OCI-LY7 (cell line): ENCODE results near the gene TIMMDC1. TPM values are rescaled to one million over a fixed set of nuclear protein-coding genes. Genes with fewer than 3 reads are reported as not detected.

ENCODE experiments used
- BruUV-seq: library from RNA; stranded (reverse); fragments of 400-500 nt; replicated peaks from 2 replicates; lab custom pipeline; 2021; lab: Mats Ljungman, UMichigan
- CTCF ChIA-PET: fragments of 300-600 bp; sonication (Branson Sonifier 250); formaldehyde crosslinking; loops from one replicate; lab custom pipeline; 2022; ENCODE audit warnings: antibody characterized with exemption; ENCODE audit not compliant: unreplicated experiment; lab: Charles Lee
- POLR2A ChIA-PET: fragments of 300-600 bp; sonication (Branson Sonifier 250); formaldehyde crosslinking; loops from one replicate; lab custom pipeline; 2022; ENCODE audit warnings: antibody characterized with exemption; lab: Charles Lee
- DNase-seq: peaks from one replicate; pipeline ENCODE4 v3.0.0-alpha.2; 2015; ENCODE audit warnings: low spot score
- H2AFZ ChIP-seq: fragments of 200-600 bp; sonication (generic), shearing (Covaris generic); 2 replicates; pipeline ENCODE4 v1.6.1; 2014; ENCODE audit warnings: mild to moderate bottlenecking, antibody characterized with exemption, low read length, moderate library complexity
- H3K27ac ChIP-seq: fragments of 200-600 bp; sonication (generic); 2 replicates; pipeline ENCODE4 v1.5.1; 2014; ENCODE audit warnings: mixed run types, low read depth, mild to moderate bottlenecking, moderate library complexity, low read length, inconsistent platforms; ENCODE audit not compliant: poor library complexity, severe bottlenecking
- H3K36me3 ChIP-seq: fragments of 200-600 bp; sonication (generic); 2 replicates; pipeline ENCODE4 v1.6.1; 2014; ENCODE audit warnings: mild to moderate bottlenecking, antibody characterized with exemption, low read length, moderate library complexity, mixed read lengths; ENCODE audit not compliant: insufficient read depth
- H3K4me1 ChIP-seq: fragments of 200-600 bp; sonication (generic); 2 replicates; pipeline ENCODE4 v1.5.1; 2014; ENCODE audit warnings: mild to moderate bottlenecking, low read length; ENCODE audit not compliant: insufficient read depth, poor library complexity, severe bottlenecking
- H3K4me2 ChIP-seq: fragments of 200-600 bp; sonication (generic); 2 replicates; pipeline ENCODE4 v1.6.1; 2014; ENCODE audit warnings: mild to moderate bottlenecking, low read length
- H3K4me3 ChIP-seq: fragments of 200-600 bp; sonication (generic); 2 replicates; pipeline ENCODE4 v1.5.1; 2014; ENCODE audit warnings: mild to moderate bottlenecking, low read depth, low read length; ENCODE audit not compliant: poor library complexity, severe bottlenecking
- H3K79me2 ChIP-seq: fragments of 200-600 bp; sonication (generic); 2 replicates; pipeline ENCODE4 v1.6.1; 2016; ENCODE audit warnings: low read depth, mild to moderate bottlenecking, low read length, moderate library complexity, mixed read lengths; ENCODE audit not compliant: insufficient read depth
- H3K9me2 ChIP-seq: fragments of 200-600 bp; sonication (generic); 2 replicates; pipeline ENCODE4 v1.6.1; 2016; ENCODE audit warnings: mild to moderate bottlenecking, low read length, mixed read lengths; ENCODE audit not compliant: insufficient read depth
- H3K9me3 ChIP-seq: fragments of 200-600 bp; sonication (generic); 2 replicates; pipeline ENCODE4 v1.6.1; 2014; ENCODE audit warnings: mild to moderate bottlenecking, mixed run types, low read length, mixed read lengths
- H4K20me1 ChIP-seq: fragments of 200-600 bp; sonication (generic); 2 replicates; pipeline ENCODE4 v1.6.1; 2014; ENCODE audit warnings: mild to moderate bottlenecking, antibody characterized with exemption, low read length, moderate library complexity, mixed read lengths; ENCODE audit not compliant: insufficient read depth
- EZH2phosphoT487 ChIP-seq: fragments of 200-600 bp; sonication (generic); IDR thresholded peaks from 2 replicates; pipeline ENCODE4 v1.6.1; 2018; ENCODE audit warnings: low read depth, borderline replicate concordance, mild to moderate bottlenecking, mixed run types, antibody characterized with exemption, low read length, moderate library complexity, mixed read lengths
- intact Hi-C: fragments of 100-400 bp; cut with micrococcal nuclease; formaldehyde crosslinking; loops from one replicate; pipeline ENCODE4 v1.10.0; 2022; ENCODE audit not compliant: unreplicated experiment
- total RNA-seq, 2 experiments: library from RNA; depleted of rRNA in 1 of 2; stranded (reverse); fragments of >200 nt in 1 of 2; shearing (Covaris generic) in 1 of 2; gene quantifications; 2 replicates each; pipeline ENCODE4 v1.2.3, GENCODE V29; 2014 to 2022
- TF ChIP-seq, protein P1 (sequence below): fragments of 200-600 bp; sonication (generic); conservative IDR thresholded peaks from 2 replicates; pipeline ENCODE4 v1.5.1; 2014; ENCODE audit warnings: mild to moderate bottlenecking, antibody characterized with exemption, low read length, moderate library complexity, mixed read lengths

Gene TIMMDC1
- total RNA-seq, 2 experiments from 2014 or later, result 61.0 to 92.9 TPM

GRCh38 chr3:119543147-119543546, 44.8 kb downstream of the TIMMDC1 start:
- no peak for DNase-seq

GRCh38 chr3:119547227-119547626, 48.9 kb downstream of the TIMMDC1 start:
- ChIA-PET CTCF (no interaction called here), POLR2A (interaction anchor here (0.7 kb wide), 1 partner anchor 50 kb away, joined by 4 read pairs; no protein-coding TSS in a partner anchor)
- Histone ChIP-seq H3K4me2 (no peak overlapping the region), H4K20me1 (no peaks in the 10 kb centered on the region), H3K36me3 (no peaks in the 10 kb centered on the region), H3K79me2 (no peaks in the 10 kb centered on the region), H3K4me1 (no peaks in the 10 kb centered on the region), H3K4me3 (no peak overlapping the region), H2AFZ (no peak overlapping the region), H3K9me3 (no peaks in the 10 kb centered on the region), H3K9me2 (no peaks in the 10 kb centered on the region), H3K27ac (no peak overlapping the region)
- no TSS peak for BruUV-seq
- no peak for DNase-seq
- intact Hi-C loops, result no loop called here
- TF ChIP-seq, protein P1, sequence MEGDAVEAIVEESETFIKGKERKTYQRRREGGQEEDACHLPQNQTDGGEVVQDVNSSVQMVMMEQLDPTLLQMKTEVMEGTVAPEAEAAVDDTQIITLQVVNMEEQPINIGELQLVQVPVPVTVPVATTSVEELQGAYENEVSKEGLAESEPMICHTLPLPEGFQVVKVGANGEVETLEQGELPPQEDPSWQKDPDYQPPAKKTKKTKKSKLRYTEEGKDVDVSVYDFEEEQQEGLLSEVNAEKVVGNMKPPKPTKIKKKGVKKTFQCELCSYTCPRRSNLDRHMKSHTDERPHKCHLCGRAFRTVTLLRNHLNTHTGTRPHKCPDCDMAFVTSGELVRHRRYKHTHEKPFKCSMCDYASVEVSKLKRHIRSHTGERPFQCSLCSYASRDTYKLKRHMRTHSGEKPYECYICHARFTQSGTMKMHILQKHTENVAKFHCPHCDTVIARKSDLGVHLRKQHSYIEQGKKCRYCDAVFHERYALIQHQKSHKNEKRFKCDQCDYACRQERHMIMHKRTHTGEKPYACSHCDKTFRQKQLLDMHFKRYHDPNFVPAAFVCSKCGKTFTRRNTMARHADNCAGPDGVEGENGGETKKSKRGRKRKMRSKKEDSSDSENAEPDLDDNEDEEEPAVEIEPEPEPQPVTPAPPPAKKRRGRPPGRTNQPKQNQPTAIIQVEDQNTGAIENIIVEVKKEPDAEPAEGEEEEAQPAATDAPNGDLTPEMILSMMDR, result no peak
- no peak for TF ChIP-seq EZH2phosphoT487

More at GRCh38 chr3:119543147-119543546, 44.8 kb downstream of the TIMMDC1 start:
- H3K4me1 ChIP-seq, result peaks cover 6% of the 10 kb centered on the region
- H2AFZ ChIP-seq, result no peak overlapping the region
- H3K4me3 ChIP-seq, result no peak overlapping the region
- POLR2A ChIA-PET, result interaction anchor here (0.6 kb wide), 1 partner anchor 9 kb away, joined by 3 read pairs; no protein-coding TSS in a partner anchor
- CTCF ChIA-PET, result no interaction called here
- H3K79me2 ChIP-seq, result no peaks in the 10 kb centered on the region
- no peak overlapping the region for H3K27ac ChIP-seq
- H3K9me3 ChIP-seq, result no peaks in the 10 kb centered on the region
- H3K36me3 ChIP-seq, result no peaks in the 10 kb centered on the region
- no peak for TF ChIP-seq EZH2phosphoT487
- TF ChIP-seq, protein P1, result no peak
- no TSS peak for BruUV-seq
- intact Hi-C loops, result no loop called here
- no peaks in the 10 kb centered on the region for H4K20me1 ChIP-seq
- no peak overlapping the region for H3K4me2 ChIP-seq
- no peaks in the 10 kb centered on the region for H3K9me2 ChIP-seq

- ChIA-PET POLR2A (no interaction called here), CTCF (no interaction called here)
- Histone ChIP-seq H3K4me2 (no peak overlapping the region), H3K9me3 (no peaks in the 10 kb centered on the region), H2AFZ (no peak overlapping the region), H3K4me1 (no peaks in the 10 kb centered on the region), H3K79me2 (no peaks in the 10 kb centered on the region), H3K4me3 (no peak overlapping the region), H3K36me3 (no peaks in the 10 kb centered on the region), H3K27ac (no peak overlapping the region), H4K20me1 (no peaks in the 10 kb centered on the region), H3K9me2 (no peaks in the 10 kb centered on the region)
- DNase-seq, result no peak
- no peak for TF ChIP-seq EZH2phosphoT487
- TF ChIP-seq, protein P1, result no peak
- BruUV-seq, result no TSS peak
- intact Hi-C loops, result no loop called here
Observed at GRCh38 chr3:119548341-119548740, 50.0 kb downstream of the TIMMDC1 start.
